ENCODE measurements around the gene OR4F17.
"Not testable (repeated sequence)": the region's sequence is repeated elsewhere in the genome, so short reads cannot be mapped to it uniquely, and the experiment has no call there.

Gene OR4F17, protein sequence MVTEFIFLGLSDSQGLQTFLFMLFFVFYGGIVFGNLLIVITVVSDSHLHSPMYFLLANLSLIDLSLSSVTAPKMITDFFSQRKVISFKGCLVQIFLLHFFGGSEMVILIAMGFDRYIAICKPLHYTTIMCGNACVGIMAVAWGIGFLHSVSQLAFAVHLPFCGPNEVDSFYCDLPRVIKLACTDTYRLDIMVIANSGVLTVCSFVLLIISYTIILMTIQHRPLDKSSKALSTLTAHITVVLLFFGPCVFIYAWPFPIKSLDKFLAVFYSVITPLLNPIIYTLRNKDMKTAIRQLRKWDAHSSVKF

DNA sequence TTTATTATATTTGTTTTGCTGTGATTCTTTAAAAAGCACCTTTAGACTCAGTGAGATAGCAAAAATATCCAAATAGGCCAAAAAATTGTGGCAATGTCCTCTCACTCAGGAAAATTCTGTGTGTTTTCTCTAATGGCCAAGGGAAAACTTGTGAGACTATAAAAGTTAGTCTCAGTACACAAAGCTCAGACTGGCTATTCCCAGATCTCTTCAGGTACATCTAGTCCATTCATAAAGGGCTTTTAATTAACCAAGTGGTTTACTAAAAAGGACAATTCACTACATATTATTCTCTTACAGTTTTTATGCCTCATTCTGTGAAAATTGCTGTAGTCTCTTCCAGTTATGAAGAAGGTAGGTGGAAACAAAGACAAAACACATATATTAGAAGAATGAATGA is at the start of gene OR4F17:
TSS of gene OR4F17 (plus strand) at position 301 of the 400 bp plus-strand sequence. CDS start 3,575 bp downstream, outside the sequence.
- not testable (repeated sequence) for DNase-seq

DNA sequence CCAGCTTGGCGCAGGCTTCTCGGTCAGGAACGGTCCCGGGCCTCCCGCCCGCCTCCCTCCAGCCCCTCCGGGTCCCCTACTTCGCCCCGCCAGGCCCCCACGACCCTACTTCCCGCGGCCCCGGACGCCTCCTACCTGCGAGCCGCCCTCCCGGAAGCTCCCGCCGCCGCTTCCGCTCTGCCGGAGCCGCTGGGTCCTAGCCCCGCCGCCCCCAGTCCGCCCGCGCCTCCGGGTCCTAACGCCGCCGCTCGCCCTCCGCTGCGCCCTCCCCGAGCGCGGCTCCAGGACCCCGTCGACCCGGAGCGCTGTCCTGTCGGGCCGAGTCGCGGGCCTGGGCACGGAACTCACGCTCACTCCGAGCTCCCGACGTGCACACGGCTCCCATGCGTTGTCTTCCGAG is 36.1 kb upstream of the OR4F17 start:
- not testable (repeated sequence) for DNase-seq

DNA sequence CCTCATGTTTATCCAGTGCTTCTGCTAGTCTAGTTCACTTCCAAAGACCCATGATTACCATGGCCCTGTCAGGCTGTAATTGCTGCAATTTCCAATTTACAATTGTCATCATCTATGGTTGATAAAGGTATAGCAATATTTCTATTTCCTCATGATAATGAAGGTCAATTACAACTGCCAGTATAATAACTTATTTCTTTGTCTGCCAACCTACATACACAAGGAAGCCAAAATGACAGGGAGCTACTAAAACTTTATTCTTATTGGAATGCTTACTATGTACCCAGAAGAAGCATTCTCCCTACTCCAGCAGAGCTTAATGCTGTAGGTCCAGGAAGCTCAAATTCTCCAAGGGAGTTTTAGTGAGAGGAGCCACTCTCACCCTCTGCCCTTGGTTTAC is 24.0 kb upstream of the OR4F17 start:
- not testable (repeated sequence) for DNase-seq

DNA sequence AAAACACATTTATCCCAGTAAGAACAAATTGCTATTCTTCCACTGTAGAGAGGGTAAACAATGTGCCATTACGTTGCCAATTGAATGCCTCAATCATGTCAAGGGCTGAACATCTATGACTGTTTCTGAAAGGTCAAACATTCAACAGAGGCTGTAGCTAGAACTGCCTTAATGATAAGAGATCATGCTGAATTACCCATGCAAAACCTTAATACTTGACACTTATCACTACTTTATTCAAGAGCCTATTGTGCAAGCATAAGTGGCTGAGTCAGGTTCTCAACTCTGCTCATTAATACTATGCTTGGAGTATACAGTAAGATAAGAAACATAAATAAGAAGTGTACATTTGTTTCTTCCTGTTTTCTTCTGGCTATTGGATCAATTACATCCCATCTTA is 23.3 kb upstream of the OR4F17 start:
- not testable (repeated sequence) for DNase-seq

DNA sequence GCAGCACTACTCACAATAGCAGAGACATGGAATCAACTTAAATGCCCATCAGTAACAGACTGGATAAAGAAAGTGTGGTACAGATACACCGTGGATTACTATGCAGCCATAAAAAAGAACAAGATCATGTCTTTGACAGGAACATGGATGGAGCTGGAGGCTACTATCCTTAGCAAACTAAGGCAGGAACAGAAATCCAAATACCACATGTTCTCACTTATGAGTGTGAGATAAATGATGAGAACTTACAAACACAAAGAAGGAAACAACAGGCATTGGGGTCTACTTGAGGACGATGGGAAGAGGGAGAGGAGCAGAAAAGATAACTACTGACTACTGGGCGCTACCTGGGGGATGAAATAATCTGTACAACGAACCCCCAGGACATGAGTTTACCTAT is 16.2 kb upstream of the OR4F17 start:
- DNase-seq: not testable (repeated sequence)

DNA sequence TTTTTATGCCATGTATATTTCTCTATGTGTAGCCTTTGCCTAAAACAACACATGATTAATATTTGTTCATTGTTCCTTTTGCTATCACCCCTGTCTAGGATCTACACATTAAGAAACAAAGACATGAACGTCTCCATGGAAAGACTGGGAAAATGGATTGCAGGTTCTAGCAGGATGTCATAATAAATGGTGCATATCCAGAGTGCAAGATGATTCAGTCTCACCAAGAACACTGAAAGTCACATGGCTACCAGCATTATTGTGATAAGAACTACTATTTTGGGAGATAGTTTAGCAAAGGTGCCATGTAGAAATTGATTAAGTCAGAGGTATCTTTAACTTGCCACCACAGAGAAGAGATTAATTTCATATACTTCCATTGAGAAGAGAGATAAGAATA is 12.1 kb upstream of the OR4F17 start:
- not testable (repeated sequence) for DNase-seq

DNA sequence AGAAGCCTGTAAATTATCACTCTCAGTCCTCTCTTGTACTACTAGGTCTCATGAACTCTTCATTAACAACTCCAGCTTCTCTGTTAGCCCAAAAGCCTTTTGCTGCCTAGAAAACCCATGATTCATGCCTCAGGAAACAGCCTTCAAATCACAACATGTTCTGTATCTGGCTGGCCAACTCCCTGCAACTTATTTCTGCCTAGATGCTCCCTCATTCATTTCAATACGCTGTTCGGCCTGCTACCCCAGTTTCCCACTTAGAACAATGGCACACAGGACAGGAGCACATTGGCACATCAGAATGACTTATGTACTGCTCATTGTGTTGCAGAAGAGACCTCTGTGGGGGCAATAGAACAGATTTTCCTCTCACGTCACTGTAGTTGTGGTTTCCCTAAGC is 9.3 kb upstream of the OR4F17 start:
- not testable (repeated sequence) for DNase-seq

DNA sequence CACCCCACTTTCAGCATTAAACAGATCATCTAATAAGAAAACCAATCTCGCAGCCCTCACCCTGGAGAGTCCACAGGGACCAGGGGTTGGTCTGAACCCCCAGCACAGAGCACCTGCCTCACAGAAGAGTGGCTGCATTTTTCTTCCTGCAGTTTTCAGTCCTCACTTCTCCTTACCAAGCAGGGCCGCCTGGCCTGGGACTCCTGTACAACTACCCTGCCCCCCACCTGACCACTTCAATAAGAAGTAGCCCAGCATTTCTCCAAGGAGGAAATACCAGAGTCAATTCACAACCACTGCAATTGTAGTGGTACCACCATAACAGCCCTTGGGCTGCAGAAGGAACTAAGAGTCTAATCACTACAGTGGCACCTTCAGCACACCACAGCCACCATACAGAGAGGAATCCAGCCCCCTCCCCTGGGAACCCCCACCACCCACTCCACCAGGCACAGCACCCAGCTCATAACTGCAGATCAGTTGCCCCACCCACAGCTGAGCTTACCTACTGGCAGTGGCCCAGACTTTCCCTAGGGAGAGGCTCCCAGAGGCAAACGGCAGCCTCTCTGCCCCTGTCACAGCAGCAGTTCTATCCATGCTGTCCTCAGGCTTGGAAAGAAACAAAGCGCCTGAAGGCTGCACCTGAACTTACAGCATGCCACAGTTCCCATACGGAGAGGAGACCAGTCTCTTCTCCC is 13.7 kb downstream of the OR4F17 start:
- DNase-seq: not testable (repeated sequence)

Data from NCI-H1105 treated with DMSO at 0.1 percent for 48 hours (cell line).